NCI-H2107 (cell line): ENCODE measurements around the gene RSBN1L.
A peak's percentile ranks its signal among the peaks of the same experiment; 100 is the strongest.
"Not testable (repeated sequence)": the region's sequence is repeated elsewhere in the genome, so short reads cannot be mapped to it uniquely, and the experiment has no call there.

Experiments
- DNase-seq: peaks from one replicate; lab custom pipeline; 2025; lab: John Stamatoyannopoulos, UW

Gene RSBN1L

DNA sequence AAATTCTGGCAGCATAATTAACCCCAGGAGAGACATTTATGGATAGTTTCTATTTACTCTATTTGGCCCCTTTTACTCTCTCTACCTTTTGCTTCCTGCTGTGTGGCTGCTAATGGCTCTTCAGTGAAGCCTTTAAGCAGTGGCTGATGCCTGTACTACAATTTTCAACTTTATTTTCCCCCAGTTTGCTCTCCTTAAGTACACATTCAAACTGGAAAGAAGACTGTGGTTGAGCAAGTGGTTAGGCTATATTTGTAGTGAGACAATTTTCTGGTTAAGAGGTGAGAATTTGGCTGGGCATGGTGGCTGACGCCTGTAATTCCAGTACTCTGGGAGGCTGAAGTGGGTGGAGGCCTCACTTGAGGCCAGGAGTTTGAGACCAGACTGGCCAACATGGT is 8.5 kb upstream of the RSBN1L start:
- no peak for DNase-seq

- no peak for DNase-seq
These were observed 6.0 kb upstream of the RSBN1L start for GRCh38 chr7:77690289-77690688.

GRCh38 chr7:77691892-77692491 is 4.3 kb upstream of the RSBN1L start:
- DNase-seq: no peak

DNA sequence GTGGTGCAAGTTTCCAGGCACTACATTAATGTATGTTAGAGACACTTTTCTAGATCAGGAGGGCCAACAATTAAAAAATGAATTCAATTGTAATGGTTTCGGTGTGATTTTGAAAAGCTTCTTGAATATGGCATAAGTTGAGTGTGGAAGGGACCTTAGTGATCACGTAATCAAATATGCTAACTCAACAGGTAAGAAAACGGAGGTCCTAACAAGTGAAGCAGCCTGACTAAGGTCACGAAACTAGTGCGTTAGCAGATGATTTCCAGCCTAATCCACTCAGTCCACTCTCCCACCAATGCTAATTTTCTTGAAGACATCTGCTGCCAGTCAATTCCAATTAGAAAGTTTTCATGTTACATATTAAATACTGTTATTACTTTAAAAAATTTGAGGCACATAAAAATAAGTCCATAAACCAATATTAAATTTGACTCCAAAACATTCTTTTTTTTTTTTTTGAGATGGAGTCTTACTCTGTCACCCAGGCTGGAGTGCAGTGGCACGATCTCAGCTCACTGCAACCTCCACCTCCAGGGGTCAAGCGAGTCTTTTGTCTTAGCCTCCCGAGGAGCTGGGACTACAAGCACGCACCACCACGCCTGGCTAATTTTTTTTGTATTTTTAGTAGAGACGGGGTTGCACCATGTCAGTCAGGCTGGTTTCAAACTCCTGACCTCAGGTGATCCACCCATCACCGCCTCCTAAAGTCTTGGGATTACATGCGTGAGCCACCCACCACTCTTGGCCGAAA is 2.3 kb upstream of the RSBN1L start:
- DNase-seq: no peak

DNA sequence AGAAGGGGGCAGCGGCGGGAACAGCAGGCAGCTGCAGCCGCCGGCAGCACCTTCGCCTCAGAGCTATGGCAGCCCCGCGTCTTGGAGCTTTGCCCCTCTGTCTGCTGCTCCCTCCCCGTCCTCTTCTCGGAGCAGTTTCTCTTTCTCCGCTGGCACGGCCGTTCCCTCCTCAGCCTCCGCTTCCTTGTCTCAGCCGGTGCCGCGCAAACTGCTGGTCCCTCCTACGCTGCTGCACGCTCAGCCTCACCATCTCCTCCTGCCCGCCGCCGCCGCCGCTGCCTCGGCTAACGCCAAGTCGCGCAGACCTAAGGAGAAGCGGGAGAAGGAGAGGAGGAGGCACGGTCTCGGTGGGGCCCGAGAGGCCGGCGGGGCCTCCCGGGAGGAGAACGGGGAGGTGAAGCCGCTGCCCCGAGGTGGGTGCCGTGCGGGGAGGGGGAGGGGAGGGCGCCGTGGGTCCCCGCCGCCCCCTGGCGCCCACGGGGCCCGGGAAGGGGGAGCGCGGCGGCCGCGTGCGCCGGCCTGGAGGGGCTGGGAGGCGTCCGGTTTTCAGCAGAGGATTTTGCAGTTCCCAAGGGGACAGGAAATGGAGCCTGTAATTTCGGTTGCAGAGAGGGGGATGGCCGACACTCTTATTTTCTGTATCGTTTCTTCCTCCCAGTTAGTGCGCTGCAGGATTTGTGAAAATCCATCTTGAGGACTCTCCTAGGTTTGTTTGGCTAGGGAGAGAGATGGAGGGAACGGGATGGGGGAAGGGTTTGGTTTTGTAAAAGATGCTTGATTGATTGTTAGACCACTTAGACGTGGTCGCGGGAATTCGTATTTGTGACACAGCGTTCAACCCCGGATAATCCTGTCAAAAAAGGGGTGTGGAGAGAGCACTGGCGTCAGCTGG is 630 bp downstream of the RSBN1L start:
- peak; percentile 54 for DNase-seq

DNA sequence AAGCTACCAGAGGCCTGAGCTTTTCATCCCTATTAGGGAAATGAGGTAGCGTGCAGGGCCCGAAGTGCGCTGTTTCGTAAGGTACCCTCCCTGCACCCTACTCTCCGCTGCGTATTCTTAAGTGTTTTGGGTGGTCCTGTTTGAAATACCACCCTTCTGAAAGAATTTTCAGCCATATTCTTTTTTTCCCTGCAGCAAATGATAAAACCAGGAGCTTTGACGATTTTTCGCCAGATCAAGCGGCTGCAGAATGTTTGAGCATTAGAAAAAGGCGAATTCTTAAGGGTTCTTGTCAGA is 1.2 kb downstream of the RSBN1L start:
- DNase-seq: no peak

- no peak for DNase-seq
These were observed 1.9 kb downstream of the RSBN1L start for GRCh38 chr7:77698042-77698625.

DNA sequence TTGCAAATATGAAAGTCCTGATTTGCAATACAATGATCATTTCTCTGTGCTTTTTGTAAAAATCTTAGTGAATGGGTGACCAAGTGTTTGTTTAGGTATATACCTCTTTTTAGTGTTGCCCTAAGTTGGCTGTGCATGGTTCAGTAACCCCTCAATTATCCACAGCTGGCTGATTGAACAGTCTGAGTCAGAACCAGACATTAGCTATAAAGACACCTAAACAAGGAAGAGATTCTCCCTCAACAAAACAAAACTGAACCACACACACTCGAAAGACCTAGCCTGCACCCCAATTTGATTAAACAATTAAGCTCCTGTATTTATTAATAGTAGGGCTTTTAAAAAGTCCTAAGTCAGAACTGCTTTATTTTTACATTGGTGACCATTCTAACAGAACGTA is 2.8 kb downstream of the RSBN1L start:
- DNase-seq: no peak

- DNase-seq: no peak
These were observed 6.3 kb downstream of the RSBN1L start for GRCh38 chr7:77702513-77702912.

- no peak for DNase-seq
These were observed 6.8 kb downstream of the RSBN1L start for GRCh38 chr7:77702968-77703472.

DNA sequence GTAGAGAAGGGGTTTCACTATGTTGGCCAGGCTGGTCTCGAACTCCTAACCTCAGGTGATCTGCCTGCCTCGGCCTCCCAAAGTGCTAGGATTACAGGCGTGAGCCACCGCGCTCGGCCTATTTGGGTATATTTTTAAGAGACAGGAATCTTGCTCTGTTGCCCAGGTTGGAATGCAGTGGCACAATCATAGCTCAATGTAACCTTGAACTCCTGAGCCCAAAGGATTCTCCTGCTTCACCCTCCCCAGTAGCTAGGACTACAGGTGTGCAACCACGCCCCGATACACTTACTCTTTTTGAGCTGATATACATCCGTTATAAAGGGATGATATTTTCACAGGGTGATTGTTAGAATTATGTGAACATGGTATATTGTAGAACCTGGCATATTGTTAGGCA is 7.4 kb downstream of the RSBN1L start:
- DNase-seq: not testable (repeated sequence)

DNA sequence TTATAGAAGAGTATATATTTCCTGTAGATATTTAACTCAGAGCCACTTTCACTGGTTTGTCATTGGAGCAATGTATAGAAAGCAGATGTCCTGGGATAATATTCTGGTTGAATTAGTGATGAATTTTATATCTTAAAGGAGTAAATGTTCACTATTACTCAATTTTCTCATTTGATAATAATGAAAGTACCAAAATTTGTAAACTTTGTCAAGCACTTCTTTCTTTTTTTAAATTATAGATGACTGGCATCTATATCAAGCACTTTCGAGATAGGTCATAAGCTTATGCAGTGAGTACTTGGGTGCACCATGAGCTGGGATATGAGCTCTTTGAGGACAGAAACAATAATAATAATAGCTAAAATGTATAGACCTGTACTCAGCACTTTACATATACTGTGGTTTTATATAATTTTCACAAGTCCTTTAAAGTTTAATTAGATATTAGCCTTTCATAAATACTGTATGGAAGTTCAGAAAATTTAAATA is 11.3 kb downstream of the RSBN1L start:
- no peak for DNase-seq

- DNase-seq: no peak
These were observed 13.8 kb downstream of the RSBN1L start for GRCh38 chr7:77710067-77710466.

DNA sequence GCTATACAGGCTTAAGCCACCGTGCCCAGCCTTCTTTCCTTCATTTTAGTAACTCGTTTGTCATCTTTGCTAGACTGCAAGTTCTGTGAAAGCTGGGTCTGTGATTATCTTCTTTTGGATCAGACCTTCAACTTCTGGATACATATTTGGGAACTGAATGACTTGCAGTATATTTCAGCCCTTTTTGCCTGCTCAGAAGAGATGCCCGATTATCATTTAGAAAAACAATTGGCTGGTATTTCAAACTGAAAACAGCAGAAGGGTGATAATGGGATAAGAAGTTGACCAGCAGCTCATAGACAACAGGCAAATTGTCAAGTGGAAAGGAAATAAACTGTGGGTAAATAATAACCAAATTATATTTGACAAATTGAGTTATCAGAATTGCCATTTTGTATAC is 14.6 kb downstream of the RSBN1L start:
- DNase-seq: no peak

GRCh38 chr7:77714195-77714594 is 17.9 kb downstream of the RSBN1L start:
- DNase-seq: no peak

GRCh38 chr7:77714931-77715330 is 18.7 kb downstream of the RSBN1L start:
- not testable (repeated sequence) for DNase-seq

- DNase-seq: no peak
These were observed 20.5 kb downstream of the RSBN1L start for GRCh38 chr7:77716804-77717203.

DNA sequence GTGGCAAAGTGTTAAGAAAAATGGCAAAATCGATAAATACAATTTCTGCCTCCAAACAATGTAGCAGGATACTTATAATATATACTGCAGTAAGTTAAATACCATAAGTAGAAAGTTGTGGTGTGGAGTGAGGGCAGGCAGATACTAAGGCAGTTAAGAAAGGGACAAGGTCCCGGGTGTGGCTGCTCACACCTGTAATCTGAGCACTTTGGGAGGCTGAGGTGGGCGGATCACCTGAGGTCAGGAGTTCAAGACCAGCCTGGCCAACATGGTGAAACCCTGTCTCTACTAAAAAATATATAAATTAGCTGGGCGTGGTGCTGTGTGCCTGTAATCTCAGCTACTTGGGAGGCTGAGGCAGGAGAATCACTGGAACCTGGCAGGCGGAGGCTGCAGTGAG is 21.3 kb downstream of the RSBN1L start:
- not testable (repeated sequence) for DNase-seq

DNA sequence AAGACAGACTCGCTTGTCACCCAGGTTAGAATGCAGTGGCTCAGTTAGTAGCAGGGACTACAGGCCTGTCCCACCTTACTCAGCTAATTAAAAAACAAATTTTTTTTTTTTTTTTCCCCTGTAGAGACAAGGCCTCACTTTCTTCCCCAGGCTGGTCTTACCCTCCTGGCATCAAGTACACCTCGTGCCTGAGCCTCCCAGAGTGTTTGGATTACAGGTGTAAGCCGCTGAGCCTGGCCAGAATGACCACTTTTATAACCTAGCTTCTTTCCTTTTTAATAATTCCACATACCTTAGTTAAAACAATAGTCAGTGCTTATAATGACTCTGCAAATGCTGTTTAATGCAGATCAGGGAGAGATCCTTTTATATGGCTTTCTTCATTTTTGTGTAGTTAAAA is 31.3 kb downstream of the RSBN1L start:
- DNase-seq: no peak

DNA sequence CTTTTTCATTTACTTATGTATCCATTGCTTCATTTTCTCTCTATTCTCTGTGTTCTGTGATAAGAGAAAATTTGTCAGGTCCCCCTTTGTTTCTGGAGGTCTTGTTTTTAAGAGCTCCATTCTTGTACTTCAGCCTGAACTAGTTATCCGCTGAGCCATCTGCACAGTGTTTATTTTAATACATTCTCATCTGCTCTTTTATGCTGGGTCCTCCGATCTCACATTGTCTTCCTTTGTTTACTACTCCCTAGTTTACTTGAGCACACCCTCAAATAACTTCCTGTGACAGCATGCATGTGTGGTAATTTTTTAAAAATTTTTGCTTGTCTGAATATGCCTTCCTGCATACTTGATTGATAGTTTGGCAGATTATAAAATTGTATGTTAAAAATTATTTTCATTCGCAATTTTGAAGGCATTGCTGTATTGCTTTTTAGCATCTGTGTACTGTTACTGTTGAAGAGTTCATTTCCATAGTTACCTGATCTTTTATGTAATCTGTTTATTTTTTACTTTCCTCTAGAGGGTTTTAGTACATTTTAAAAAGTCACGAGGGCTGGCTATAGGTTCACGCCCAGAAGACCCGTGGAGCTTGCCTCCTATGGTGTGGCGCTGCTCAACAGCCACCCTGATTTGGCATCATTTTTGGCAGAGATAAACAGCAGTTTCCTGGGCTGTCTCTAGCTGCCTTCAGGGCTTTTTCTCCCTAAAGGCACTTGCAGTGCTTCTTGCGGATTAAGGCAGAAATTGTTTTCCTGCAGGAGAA is 31.9 kb downstream of the RSBN1L start:
- DNase-seq: peak; percentile 15

DNA sequence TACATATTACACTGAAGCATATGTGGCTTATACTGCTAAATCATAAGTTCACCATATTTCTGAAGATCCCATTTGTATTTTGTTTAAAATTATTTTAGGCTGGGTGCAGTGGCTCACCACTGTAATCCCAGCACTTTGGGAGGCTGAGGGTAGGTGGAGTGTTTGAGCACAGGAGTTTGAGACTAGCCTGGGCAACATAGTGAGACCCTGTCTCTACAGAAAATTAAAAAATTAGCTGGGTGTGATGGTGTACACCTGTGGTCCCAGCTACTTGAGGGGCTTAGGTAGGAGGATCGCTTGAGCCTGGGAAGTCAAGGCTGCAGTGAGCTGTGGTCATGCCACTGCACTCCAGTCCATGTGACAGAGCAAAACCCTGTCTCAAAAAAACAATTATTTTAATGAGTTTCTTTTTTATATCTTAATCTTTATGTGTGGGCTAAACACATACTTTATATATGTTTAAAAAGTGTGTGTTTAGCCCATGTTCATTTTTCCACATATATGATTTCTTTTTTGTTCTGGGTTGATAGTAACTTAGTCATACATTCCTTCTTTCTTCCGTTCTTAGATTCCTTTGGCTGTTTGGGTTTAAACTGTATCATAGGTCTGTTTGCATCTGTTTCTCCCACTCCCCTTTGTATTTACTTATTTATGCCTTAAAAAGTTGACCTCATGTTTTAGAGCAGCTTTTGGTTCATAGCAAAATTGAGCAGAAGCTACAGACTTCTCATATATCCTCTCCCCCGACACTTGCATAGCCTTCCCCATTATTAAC is 33.5 kb downstream of the RSBN1L start:
- no peak for DNase-seq
